ENCODE measurements around the gene RNASE12.
"Not testable (repeated sequence)": the region's sequence is repeated elsewhere in the genome, so short reads cannot be mapped to it uniquely, and the experiment has no call there.

The RNASE12 gene

DNA sequence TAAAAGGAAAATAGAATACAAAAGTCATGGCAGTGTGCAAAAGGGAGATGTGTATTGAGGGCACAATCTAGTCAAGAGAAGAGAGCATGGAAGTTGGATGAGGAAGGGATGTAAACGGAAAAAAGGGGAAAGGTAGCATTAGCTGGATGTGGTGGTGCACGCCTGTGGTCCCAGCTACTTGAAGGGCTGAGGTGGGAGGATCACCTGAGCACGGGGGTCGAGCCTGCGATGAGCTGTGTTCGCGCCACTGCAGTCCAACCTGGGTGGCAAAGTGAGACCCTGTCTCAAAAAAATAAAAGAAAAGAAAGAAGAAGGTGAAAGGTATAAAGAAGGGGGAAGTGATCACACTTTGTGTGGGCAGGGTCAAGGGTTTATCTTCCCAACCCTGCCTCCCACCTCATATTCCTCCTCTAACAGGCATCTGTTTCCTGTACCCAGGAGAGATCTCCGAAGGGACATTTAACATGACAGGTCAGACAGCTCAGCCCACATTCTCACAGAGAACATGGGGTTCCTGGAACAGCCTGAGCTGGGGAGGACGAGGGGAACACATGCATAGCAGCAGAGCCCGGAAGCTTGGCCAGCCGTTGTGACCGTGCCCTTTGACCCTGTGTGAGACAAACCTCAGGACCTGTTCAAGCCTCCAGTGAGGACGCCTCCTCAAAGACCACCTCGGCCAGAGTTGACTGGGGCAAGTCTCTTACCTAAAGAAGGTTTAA lies 12.2 kb downstream of the RNASE12 start:
- no peak for DNase-seq

DNA sequence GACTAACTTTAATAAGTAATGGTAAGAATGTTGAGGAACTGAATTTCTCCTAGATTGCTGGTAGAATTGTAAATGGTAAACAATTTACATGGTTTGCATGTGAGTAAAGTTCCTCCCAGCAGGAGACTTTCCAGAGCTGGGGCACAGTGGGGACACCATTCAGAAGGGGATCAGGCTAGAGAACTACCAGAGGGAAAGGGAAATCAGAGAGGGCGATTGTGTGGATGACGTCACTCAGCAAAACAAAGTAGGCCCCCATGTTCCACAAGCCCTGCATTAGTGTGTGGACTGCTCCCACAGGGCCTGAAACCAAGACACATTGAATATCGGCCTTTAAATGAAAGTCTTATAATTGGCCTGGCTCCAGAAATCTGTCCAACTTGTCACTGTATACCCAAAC lies 12.9 kb downstream of the RNASE12 start:
- DNase-seq, result no peak

DNA sequence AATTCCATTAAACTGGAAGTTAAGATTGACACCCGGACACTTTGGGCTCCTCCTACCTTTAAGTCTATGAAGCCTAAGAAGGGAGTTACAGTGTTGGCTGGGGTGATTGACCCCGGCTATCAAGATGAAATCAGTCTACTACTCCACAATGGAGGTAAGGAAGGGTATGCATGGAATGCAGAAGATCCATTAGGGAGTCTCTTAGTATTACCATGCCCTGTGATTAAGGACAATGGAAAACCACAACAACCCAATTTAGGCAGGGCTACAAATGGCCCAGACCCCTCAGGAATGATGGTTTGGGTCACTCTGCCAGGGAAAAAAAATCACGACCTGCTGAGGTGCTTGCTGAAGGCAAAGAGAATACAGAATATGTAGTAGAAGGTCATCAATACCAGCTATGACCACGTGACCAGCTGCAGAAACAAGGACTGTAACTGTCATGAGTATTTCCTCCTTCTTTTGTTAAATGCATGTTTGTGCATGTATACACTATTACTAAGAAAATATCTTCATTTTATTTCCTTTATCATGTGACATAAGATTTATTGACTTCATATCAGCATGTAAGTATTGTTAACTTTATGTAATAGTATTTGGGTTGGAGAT lies 18.7 kb downstream of the RNASE12 start:
- not testable (repeated sequence) for DNase-seq

DNA sequence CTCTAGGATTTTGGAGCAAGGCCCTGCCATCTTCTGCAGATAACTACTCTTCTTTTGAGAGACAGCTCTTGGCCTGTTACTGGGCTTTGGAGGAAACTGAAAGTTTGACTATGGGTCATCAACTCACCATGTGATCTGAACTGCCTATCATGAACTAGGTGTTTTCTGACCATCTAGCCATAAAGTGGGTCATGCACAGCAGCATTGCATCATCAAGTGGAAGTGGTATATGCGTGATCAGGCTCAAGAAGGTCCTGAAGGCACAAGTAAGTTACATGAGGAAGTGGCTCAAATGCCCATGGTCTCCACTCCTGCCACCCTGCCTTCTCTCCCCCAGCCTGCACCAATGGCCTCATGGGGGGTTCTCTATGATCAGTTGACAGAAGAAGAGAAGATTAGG lies 20.5 kb downstream of the RNASE12 start:
- peak; percentile 57 for DNase-seq

DNA sequence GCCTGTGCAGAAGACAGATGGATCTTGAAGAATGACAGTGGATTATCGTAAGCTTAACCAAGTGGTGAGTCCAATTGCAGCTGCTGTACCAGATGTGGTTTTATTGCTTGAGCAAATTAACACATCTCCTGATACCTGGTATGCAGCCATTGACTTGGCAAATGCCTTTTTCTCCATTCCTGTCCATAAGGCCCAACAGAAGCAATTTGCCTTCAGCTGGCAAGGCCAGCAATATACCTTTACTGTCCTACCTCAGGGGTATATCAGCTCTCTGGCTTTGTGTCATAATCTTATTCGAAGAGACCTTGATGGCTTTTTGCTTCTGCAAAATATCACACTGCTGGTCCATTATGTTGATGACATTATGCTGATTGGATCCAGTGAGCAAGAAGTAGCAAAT lies 21.3 kb downstream of the RNASE12 start:
- DNase-seq, result not testable (repeated sequence)

DNA sequence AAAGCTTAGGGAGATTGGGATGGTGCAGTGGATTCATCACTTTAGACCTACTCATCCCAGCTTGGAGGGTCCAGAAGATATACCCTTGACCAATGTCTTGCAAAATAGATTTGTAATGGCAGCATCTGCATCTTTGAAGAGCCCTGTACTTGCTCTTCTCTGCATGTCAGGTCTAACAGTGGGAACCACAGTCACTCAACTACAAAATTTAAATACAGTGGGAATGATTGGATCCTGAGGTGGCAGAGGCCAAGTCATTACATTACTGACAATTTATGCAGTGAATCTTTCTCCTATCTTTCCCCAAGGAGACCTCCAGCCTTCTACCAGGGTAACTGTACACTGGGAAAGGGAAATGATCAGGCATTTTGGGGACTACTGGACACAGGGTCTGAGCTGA lies 22.1 kb downstream of the RNASE12 start:
- DNase-seq, result no peak

DNA sequence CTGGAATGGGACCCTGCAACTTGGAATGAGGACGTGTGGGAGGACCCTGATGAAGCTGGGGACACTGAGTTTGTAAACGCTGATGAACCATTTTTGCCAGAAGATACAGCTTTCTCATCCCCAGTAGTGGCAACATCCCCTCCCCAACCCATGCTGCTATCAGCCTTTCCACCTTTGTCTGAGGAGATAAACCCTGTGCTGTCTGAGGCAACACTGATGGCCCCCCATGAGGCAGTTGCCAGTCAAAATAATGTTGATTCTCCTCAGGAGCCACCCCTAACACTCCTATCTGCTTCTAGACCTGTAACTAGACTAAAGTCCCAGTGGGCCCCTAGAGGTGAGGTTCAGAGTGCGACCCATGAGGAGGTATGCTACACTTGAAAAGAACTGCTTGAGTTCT lies 22.8 kb downstream of the RNASE12 start:
- no peak for DNase-seq

DNA sequence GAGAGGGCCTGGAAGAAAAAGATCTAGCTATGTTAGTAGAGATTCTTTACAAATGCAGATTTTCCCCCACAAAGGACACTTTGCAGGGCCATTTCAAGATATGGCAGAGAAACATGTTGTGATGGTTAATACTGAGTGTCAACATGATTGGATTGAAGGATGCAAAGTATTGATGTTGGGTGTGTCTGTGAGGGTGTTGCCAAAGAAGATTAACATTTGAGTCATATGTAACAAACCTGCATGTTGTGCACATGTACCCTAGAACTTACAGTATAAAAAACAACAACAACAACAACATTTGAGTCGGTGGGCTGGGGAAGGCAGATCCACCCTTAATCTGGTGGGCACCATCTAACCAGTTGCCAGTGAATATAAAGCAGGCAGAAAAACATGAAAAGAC lies 24.0 kb downstream of the RNASE12 start:
- not testable (repeated sequence) for DNase-seq

DNA sequence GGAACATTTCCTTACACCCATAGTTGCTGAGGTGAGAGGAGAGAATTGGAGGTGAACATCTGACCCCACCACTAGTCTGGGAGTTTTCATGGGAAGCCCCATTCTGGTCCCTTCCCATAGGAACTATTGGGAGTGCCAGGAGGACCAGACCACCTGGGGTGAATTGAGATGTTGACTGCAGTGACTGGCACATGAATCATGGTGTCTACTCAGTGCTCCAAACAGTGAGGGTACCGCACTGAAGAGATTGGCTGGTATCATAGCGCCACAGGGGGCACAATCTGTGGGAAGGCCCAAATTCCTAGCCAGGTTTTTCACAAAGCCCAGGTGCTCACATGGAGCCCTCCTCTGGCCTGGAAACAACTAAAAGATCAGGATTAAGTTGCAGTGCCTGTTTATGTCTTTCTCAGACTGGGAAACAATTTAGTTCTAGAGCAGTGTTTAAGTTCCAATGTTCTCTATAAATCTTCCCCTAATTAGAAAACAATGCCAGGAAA lies 26.6 kb downstream of the RNASE12 start:
- no peak for DNase-seq

DNA sequence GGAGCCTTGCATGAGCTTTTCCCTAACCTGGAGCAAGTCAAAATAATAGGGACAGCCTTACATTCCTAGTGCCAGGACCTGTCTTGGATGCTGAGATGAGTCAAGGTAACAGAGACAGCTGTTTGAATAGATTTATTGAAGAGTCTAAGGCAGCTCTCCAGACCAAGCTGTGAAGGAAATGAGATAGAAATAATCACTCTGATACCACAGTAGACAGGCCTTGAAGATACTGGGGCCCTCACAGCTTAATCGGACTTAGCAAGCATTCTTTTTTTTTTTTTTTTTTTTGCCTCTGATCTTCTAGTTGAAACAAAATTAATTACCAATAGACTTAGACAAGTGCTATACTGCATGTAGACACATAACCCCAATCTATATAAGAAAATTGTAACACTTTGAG lies 27.2 kb downstream of the RNASE12 start:
- DNase-seq, result no peak

DNA sequence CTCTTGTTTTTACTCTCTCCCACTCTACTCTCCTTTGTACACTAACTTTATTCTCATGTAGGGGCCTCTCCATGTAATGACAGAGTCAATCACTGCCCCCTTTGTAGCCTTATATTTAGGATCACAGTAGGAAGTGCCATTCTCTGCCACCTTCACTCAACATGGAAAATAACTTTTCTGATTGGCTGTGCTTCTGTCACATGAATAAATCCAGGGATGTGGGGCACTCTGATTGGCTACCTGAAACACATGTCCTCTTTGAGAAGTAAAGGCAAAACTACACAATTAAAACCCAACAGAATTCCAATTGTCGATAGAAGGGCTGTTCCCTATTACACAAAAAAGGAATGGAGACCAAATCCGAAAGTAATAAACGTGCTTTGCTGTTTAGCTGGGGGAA lies 30.2 kb downstream of the RNASE12 start, which contains the start of gene RNASE9:
RNASE9 (minus strand) TSS at position 87 of the 400 bp plus-strand sequence.
- DNase-seq, result no peak

DNA sequence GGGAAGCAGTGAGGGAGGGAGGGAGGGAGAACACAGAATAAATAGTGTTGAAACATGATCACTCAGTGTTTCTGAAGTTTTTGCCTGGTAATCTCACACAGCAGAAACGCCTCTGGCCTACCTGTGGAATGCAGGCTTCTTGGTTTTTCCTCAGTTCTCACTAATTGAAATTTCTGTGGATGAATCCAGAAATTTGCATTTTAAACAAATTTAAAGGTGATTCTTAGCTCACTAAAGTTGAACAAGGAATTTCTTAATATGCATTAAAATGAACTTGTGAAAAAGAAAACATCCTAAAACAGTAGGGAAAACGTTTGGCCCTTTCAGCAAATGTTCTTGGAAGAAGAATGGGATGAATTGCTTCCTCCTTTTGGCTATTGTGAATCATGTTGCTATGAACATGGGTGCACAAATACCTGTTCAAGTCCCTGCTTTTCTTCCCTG lies 31.7 kb downstream of the RNASE12 start:
- no peak for DNase-seq

DNA sequence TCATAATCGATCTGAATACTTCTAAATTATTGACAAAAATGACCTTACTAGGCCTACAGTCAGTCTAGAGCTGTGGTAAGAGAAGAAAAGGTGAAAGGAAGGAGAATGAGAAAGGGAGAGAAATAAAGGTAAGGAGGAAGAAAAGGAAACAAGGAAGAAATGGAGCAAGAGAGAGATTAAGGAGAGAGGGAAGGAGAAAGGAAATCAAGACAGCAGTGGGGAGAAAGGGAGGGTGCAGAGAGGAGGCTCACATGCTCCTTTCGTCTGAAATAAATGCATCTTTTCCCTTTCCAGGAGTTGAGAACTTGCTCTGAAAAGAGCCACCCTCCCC lies 34.0 kb downstream of the RNASE12 start:
- no peak for DNase-seq

DNA sequence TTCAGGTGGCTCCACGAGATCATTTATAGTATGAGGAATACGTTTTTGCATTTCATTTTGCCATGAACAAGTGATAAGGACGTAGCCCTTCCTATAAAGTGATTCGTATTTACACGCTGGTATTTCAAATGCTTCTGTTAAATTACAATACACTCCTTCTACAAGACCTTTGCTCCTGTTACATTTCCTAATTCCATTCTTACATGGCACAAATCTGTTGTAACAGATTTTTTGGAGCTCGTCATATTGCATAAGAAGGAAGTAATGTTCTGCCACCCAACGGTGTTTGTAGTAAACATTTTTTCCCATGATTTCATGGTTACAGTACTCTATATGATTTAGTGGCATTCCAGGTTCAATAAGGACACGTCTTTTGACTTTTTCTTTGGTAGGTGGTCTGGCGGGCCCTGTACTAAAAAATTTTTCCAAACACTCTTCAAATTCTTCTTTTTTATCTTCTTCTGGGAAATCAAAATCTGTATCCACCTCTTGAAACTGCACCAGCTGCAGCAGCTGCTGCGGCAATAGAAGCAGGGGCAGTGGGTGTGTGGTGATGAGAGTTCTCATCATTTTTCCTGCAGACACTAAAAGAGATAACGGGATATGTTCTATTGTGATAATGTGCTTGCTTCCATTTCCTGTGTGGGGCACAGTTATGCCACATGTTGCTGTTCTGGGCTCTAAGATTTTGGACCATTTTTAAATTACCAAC lies 34.5 kb downstream of the RNASE12 start:
- peak; percentile 46 for DNase-seq

DNA sequence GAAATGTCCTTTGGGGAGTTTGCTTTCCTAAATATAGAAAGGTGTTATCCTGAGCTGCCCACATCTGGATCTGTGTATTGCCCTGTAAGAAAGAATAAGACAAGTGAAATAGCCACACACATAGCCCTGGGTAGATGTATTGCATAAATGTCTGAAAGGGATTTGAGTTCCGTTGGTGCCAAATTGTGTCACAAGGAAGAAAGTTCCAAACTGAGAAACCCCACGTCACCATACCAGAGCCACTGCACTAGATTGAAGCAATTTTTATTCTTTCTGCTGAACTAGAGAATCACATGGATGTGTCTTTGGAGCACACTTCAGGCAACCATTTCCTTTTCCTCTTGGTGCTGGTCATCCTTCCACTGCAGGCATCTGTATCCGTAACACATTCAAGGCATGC lies 35.3 kb downstream of the RNASE12 start:
- no peak for DNase-seq

DNA sequence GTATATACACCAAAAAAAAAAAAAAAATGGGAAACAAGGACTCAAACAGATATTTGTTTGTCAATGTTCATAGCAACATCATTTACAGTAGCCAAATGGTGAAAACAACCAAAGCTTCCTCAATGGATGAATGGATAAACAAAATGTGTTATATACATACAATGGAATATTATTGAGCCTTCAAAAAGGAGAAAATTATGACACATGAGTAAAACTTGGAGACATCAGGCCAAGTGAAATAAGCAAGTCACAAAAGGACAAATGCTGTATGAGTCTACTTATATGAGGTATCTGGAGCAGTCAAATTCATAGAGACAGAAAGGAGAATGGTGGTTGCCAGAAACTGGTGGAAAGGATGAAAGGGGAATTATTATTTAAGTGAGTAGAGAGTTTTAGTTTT lies 38.2 kb downstream of the RNASE12 start:
- no peak for DNase-seq

DNA sequence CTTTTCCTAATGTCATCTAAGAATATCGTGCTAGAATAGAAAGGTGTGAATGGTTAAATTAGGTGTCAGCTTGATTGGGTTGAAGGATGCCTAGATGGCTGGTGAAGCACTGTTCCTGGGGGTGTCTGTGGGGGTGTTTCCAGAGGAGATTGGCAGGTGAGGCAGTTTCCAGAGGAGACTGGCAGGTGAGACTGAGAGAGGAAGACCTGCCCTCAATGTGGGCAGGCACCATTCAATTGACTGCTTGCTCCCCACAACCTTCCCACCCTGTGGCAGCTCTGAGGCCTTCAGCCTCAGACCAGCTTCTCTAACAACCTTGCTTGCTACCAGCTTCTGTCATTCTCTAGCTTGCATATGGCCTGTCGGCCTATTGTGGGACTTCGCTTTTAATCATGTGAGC lies 39.6 kb downstream of the RNASE12 start:
- DNase-seq, result no peak

DNA sequence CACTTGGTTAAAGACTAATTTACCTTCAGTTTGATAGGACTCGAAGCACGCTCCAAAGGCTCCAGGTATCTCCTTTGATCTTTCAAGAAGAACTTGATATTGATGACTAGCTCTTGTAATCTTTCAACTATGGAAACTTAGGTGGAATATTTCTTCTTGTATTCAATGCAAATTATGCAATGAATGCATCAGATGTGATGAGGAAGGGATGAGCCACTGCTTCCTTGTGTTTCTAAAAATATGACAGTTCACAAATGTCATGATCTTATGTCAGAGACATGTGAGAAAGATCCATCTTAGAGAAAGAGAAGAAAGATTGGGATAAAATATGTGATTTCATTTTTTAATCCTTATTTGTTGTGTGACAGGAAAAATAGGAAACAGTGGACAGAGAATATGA lies 40.2 kb downstream of the RNASE12 start:
- DNase-seq, result no peak

DNA sequence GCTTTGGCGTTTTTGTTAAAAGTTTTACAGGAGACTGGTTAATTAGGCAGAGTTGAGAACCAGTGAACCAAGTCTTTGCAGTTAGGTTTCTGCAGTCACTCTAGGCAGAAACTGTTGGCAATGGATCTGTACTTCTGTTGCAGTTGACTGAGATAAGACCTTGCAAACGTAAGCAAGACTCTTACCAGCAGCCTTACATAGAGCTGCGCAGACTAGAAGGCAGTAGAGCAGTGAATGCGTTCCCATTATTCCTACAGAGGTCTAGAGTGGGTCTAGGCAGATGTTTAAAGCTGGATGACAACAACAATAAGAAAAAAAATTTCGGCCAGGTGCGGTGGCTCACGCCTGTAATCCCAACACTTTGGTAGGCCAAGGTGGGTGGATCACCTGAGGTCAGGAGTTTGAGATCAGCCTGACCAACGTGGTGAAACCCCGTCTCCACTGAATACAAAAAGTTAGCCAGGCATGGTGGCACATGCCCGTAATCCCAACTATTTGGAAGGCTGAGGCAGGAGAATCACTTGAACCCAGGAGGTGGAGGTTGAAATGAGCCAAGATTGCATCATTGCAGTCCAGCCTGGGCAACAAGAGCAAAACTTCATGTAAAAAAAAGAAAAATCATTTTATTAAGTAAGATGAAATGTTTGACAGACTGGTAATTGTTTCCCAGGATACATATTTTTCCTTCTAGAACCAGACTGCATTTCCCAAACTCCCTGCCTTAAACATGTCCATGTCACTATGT lies 42.6 kb downstream of the RNASE12 start:
- DNase-seq, result no peak

DNA sequence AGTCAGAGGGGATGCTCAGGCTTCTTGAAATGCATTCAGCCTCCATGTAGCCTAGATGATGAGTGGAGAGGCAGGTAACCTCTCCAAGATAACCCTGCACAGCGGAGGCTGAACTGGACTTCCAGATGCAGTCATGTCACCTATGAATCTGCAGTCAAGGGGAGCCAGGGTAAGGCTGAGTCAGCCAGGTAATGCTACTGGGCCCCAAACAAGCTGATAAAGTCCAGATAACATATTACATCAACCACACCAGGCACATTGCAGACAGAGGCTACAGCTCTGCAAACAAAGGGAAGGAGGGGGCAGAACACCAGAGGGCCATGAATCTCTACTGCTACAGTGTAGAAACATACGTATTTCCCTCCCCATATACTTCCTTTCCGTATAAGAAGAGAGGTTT lies 44.3 kb downstream of the RNASE12 start:
- no peak for DNase-seq
